ENCODE measurements around the gene NEURL3.

DNA sequence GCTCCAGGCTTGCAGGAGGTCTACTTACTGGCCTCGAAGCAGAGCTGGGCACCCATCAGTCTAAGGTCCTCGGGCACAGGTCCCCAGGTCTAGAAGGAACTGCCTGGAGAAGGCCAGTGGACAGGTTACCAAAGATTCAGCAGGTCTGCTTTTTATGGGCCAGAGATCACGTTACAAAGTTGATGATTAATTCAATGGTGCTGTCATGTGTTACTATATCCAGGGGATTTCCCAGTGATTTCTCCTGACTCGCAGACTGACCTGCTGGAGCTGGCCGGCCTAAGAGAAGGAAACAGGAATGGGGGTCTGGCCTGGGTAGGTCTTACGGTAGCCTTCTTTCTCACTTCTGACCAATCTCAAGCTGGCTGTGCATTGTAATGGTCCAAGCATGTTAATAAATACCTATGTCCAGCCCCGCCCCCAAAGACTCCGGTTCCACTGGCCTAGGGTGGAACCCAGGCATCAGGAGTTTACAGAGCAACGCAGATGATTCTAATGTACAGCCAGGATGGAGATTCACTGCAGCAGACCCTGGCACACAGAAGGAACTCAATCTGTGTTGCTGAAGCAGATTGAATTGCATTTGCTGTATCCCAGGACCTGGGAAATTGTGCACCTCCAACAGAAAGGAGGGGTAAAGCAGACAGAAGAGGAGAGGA is at the start of gene NEURL3:
- TF ChIP-seq EP300 (IDR thresholded peaks at IDR 0.05) (no peak), POLR2AphosphoS5 (IDR thresholded peaks at IDR 0.05) (no peak)
- TF ChIP-seq, protein P1, sequence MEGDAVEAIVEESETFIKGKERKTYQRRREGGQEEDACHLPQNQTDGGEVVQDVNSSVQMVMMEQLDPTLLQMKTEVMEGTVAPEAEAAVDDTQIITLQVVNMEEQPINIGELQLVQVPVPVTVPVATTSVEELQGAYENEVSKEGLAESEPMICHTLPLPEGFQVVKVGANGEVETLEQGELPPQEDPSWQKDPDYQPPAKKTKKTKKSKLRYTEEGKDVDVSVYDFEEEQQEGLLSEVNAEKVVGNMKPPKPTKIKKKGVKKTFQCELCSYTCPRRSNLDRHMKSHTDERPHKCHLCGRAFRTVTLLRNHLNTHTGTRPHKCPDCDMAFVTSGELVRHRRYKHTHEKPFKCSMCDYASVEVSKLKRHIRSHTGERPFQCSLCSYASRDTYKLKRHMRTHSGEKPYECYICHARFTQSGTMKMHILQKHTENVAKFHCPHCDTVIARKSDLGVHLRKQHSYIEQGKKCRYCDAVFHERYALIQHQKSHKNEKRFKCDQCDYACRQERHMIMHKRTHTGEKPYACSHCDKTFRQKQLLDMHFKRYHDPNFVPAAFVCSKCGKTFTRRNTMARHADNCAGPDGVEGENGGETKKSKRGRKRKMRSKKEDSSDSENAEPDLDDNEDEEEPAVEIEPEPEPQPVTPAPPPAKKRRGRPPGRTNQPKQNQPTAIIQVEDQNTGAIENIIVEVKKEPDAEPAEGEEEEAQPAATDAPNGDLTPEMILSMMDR (IDR thresholded peaks at IDR 0.05): no peak

Data from gastroesophageal sphincter (tissue), 3 donors.